ENCODE results near the gene SMIM28.
"Not testable (repeated sequence)": the region's sequence is repeated elsewhere in the genome, so short reads cannot be mapped to it uniquely, and the experiment has no call there.

The SMIM28 gene

DNA sequence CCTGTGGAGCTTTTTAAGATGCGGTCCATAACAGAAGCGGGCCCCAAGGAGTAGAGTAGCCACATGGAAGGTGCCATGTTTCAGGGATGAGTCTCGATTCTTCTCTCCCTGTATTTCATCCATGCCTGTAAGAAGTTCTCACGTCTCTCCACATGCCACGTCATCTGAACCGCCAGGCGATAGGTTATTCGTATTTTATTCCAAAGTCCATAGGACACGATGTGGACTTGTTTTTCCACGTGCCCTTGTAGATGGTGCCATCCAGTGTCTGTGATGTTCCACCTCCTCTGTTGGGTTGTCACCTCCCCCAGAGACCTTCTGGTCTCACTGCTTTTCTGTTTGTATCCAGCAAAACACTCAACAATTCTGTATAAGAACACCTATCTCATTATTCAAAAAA is 43.9 kb downstream of the SMIM28 start:
- no peak for DNase-seq (ENCODE audit: low spot score in 2 of 2)
- no peaks in the 10 kb centered on the region for H3K9me3 ChIP-seq
- no peaks in the 10 kb centered on the region for H3K27me3 ChIP-seq (ENCODE audit: low read depth)
- no peak overlapping the region for H3K4me3 ChIP-seq
- H3K36me3 ChIP-seq (replicated peaks), result peaks cover 54% of the 10 kb centered on the region
- in situ Hi-C loops (cut with MboI; ENCODE audit: low sequenced_read_pairs), result no loop called here
- H3K4me1 ChIP-seq, result no peaks in the 10 kb centered on the region

DNA sequence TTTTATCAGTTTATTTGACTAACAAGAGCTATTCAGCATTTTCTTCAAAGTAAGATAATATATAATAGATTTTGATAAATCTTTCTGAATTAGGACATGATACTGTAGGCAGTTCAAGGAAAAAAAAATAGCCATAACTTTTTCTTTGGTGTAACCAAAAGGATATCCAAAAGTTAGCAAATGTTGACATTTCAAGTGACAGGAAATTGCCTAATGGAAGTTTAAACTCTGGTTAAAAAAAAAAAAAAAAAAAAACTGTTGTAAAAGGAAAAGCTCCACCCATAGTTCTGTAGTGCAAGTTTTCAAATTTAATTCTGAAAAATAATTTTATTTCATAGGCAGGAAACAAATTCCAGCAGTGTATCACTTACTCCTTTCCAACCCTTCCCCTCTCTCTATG is 45.2 kb downstream of the SMIM28 start:
- in situ Hi-C loops (cut with MboI; ENCODE audit: low sequenced_read_pairs), result no loop called here
- Histone ChIP-seq H3K36me3 (replicated peaks) (peaks cover 60% of the 10 kb centered on the region), H3K27me3 (ENCODE audit: low read depth) (no peaks in the 10 kb centered on the region), H3K9me3 (no peaks in the 10 kb centered on the region), H3K4me3 (no peak overlapping the region), H3K4me1 (no peaks in the 10 kb centered on the region)
- no peak for DNase-seq (ENCODE audit: low spot score in 2 of 2)

DNA sequence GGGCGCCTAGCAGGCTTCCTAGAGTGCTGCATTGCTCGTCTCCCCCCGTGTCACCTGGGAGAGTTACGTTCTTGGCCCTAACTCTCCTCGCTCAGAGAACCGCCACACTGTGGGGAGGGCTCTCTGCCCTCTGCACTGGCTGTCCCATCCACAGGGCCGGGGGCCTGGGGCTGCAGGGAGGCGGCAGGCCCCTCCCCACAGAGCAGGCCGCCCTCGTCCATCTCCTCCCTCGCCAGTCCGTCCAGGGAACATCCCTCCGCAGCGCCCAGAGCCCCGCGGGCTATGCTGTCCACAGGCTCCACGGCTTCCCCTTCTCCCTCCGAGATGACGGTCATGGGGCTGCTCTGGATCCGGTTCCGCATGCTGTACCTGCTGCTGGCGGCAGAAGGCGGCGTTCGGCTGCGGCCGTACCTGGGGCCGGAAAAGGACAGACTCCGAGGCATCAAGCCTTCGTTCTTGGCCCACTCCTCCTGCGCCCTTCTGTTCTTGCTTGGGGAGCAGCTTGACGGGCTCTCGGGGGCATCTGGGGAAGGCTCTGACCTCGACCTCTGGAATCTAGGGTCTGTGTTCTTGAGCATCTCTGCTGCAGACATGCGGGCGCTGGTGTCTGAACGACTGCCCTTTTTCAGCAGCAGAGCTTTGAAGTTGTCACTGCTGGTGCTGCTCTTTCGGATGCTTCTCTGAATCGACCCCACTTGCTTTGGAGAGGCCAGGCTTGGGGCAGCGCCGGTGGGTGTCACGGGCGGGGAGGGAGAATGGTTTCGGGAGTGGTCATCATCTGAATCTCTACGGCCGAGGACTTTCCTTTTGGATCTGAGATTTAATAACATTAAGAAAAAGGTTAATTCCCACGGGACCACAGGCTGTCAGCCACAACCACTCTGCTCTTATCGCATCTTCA is 46.5 kb downstream of the SMIM28 start:
- Histone ChIP-seq H3K4me1 (no peaks in the 10 kb centered on the region), H3K36me3 (replicated peaks) (peaks cover 70% of the 10 kb centered on the region), H3K9me3 (no peaks in the 10 kb centered on the region), H3K4me3 (no peak overlapping the region), H3K27me3 (ENCODE audit: low read depth) (no peaks in the 10 kb centered on the region)
- DNase-seq (ENCODE audit: low spot score in 2 of 2), result no peak
- in situ Hi-C loops (cut with MboI; ENCODE audit: low sequenced_read_pairs), result no loop called here

DNA sequence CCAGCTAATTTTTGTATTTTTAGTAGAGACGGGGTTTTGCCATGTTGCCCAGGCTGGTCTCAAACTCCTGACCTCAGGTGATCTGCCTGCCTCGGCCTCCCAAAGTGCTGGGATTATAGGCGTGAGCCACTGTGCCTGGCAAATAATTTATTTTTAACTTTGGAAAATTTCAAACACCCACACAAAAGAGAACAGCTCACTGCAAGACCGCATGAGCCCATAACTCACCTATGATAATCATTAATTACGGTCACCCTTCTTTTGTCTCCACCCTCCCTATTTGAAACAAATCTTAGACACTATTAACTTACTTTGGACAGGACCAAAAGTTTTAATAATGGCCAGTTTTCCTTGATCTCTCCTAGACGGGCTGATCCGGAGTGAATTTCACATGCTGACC is 47.6 kb downstream of the SMIM28 start:
- H3K36me3 ChIP-seq (replicated peaks), result peaks cover 75% of the 10 kb centered on the region
- not testable (repeated sequence) for DNase-seq (ENCODE audit: low spot score in 2 of 2)

DNA sequence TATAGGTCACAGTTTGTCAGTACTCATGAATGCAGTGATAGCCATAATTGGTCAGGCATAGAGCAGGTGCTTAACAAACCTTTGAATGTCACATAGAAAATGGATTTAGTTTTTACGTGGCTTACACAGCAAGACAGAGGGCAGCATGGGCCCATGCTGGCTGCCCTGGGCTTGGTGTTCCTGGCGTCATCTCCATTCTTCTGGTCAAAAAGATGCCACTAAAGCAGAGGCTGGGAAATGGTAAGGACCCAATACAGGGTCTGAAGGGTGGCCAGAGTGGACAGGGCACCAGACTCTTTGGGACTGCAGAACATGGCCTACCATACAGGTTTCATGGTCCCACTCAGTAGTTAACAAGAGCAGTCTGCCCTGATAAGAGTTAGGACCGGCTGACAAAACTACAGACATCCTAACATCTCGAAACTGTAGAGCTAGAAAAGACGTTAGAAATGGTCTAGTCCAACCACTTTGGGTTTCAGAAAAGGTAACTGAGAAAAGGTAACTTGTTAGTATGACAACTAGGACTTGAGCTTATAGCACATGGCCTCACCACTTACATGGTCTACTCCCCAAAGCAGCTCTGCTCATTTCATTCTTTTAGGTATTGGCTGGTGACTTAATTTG is 48.9 kb downstream of the SMIM28 start:
- DNase-seq (ENCODE audit: low spot score in 2 of 2), result no peak
- Histone ChIP-seq H3K9me3 (no peaks in the 10 kb centered on the region), H3K4me3 (no peak overlapping the region), H3K36me3 (replicated peaks) (peaks cover 77% of the 10 kb centered on the region), H3K4me1 (no peaks in the 10 kb centered on the region), H3K27me3 (ENCODE audit: low read depth) (no peaks in the 10 kb centered on the region)
- in situ Hi-C loops (cut with MboI; ENCODE audit: low sequenced_read_pairs), result no loop called here

More for the DNA sequence above, 47.6 kb downstream of the SMIM28 start:
- H3K4me1 ChIP-seq; H3K9me3 ChIP-seq; in situ Hi-C loops (cut with MboI; ENCODE audit: low sequenced_read_pairs); H3K27me3 ChIP-seq (ENCODE audit: low read depth); H3K4me3 ChIP-seq: not testable (repeated sequence)

DNA sequence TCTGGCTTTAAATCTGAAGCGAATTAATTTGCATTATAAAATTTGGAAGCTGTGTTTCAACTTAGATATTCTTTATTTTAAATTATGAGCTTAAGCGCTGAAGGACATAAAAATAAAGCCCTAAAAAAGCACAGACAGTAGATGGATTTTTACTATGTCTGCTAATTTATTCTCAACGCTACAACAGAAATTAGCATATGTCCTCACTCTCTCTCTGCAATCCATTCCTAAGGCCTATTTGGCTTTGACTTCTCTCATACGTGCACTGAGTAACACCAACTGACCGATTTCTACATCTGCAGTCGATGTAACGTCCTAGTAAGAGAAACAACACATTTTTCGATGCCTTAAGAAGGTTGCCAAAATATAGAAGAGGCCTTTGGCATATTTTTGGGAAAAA is 50.0 kb downstream of the SMIM28 start:
- no peak for DNase-seq (ENCODE audit: low spot score in 2 of 2)
- peaks cover 82% of the 10 kb centered on the region for H3K36me3 ChIP-seq (replicated peaks)
- no peaks in the 10 kb centered on the region for H3K9me3 ChIP-seq
- no peaks in the 10 kb centered on the region for H3K27me3 ChIP-seq (ENCODE audit: low read depth)
- in situ Hi-C loops (cut with MboI; ENCODE audit: low sequenced_read_pairs), result no loop called here
- H3K4me3 ChIP-seq, result no peak overlapping the region
- no peaks in the 10 kb centered on the region for H3K4me1 ChIP-seq

DNA sequence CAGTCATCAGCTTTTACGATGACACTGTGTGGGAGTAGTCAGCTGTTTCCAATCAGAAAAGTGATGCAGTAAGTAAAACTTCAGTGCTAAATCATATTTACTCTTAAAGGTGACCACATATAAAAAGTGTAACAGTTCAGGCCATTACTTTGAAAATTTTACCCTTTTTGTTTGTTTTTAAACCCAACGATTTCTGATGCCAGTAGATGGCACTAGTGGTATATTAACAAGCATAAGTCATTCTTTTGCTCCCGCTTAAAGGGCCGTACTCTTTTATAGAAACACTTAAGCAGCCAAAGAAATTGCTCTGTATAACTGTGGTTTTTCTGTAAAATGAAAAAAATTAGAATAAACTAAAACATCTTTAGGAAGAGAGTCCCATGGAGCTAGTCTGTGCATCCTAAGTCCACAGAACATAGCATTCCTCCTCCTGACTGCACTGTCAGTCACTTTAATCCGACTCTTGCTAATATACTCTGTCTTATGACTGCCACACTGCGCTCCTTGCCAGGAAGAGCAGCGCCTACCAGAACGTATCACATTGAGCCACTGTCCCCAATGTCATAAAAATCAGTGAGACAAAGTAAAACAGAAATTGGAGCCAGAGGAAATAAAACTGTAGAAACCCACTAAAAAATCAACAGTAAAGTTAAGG is 51.4 kb downstream of the SMIM28 start:
- no peaks in the 10 kb centered on the region for H3K4me1 ChIP-seq
- peaks cover 83% of the 10 kb centered on the region for H3K36me3 ChIP-seq (replicated peaks)
- in situ Hi-C loops (cut with MboI; ENCODE audit: low sequenced_read_pairs), result no loop called here
- peak; percentile 35 to 64 for DNase-seq (ENCODE audit: low spot score in 2 of 2)
- H3K9me3 ChIP-seq, result no peaks in the 10 kb centered on the region
- H3K4me3 ChIP-seq, result no peak overlapping the region
- no peaks in the 10 kb centered on the region for H3K27me3 ChIP-seq (ENCODE audit: low read depth)

DNA sequence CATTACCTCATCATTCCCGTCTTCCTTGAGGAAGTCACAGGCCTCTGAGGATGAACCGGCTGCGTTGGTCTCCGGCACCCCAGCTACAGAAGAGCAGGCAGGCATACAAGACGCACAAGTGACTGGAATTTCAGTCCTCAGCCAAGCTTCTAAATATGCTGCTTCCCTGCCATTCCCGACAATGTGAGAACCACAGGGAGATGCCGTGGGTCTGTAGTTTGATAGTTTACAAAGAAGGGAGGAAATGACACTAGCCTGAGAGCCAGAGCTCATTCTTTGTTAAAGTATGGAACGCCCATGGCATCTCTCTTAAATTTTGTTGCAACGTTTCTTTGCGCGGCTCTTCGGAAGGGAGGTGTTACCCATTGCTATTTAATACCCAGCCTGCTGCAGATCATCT is 52.1 kb downstream of the SMIM28 start:
- H3K36me3 ChIP-seq (replicated peaks), result peaks cover 80% of the 10 kb centered on the region
- in situ Hi-C loops (cut with MboI; ENCODE audit: low sequenced_read_pairs), result loop anchor here (5.0 to 10.0 kb wide), 3 partner anchors 83 to 335 kb away; no protein-coding TSS in a partner anchor
- DNase-seq (ENCODE audit: low spot score in 2 of 2), result no peak
- H3K4me1 ChIP-seq, result no peaks in the 10 kb centered on the region
- no peak overlapping the region for H3K4me3 ChIP-seq
- H3K27me3 ChIP-seq (ENCODE audit: low read depth), result no peaks in the 10 kb centered on the region
- no peaks in the 10 kb centered on the region for H3K9me3 ChIP-seq

DNA sequence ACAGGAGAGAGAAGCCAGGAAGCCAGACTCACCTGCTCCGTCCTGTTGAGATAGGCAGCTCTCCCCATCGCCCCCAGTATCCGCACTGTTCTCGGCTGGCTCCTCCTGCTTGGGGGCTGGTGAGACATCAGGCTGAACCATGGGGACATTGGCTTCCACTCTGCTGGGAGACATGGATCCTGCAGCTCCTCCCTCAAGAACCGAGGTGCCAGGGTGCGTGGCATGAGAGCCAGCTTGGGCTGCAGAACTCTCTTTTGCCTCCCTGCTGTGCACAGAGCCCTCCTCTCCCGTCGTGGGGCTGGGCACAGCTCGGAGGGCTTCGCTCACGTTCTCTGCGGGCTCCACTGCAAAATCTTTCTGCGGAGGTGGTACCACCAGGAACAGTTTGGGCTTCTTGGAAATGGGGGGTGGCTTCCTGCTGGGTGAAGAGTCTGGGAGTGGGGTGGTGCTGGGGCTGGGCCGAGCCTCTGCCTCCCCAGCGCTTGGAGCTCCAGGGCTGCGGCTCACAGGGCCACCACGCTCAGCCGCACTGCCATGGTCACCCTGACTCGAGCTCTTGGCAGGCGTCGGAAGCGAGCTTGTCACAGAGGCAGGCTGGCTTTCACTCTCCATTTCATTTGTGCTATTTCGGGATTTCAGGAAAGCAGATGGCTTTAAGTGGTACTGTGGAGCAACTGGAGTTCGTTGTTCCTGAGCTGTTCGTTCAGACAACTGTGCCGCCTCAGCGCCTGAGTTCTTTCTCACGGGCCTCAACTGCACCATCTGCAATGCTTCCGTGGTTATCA is 52.8 kb downstream of the SMIM28 start:
- in situ Hi-C loops (cut with MboI; ENCODE audit: low sequenced_read_pairs), result loop anchor here (5.0 to 10.0 kb wide), 3 partner anchors 82 to 334 kb away; no protein-coding TSS in a partner anchor
- H3K9me3 ChIP-seq, result no peaks in the 10 kb centered on the region
- no peak for DNase-seq (ENCODE audit: low spot score in 2 of 2)
- H3K36me3 ChIP-seq (replicated peaks), result peaks cover 80% of the 10 kb centered on the region
- no peak overlapping the region for H3K4me3 ChIP-seq
- no peaks in the 10 kb centered on the region for H3K27me3 ChIP-seq (ENCODE audit: low read depth)
- no peaks in the 10 kb centered on the region for H3K4me1 ChIP-seq

DNA sequence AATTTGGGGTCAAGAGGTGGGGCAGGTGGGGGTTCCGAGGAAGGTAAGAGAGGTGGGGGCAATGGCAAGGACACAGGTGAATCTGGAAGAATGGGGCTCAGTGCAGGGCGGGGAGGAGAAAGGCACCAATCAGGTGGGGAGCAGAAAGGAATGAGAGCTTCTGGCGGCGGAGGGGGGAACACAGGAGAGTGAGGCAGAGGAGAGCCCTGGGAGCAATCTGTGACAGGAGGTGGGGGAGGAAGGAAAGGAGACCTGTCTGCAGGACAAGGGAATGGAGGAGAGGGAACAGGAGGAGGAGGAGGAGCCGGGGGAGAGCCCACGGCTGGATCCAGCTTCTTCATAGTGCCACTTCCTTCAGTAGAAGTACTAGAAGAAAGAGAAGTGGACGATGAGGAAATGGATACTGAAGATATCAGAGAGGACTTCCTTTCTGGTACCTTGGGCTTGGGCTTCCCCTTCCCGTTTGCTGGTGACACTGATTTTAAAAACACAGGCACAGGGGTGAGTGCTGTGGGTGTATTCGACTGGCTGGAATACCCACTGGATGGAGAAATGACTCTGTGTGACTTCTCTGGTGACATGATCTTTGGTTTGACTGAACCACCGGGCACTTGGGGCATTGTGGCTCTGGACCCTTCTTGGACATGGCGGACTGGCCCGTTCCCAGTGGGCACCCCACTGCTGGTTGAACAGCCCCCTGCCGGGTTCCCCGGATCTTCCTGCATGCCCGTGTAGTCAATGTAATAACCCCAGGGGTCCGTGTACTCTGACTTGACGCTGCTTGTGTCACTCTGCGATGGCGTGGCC is 53.8 kb downstream of the SMIM28 start:
- no peaks in the 10 kb centered on the region for H3K9me3 ChIP-seq
- DNase-seq (ENCODE audit: low spot score in 2 of 2), result no peak
- no peak overlapping the region for H3K4me3 ChIP-seq
- H3K36me3 ChIP-seq (replicated peaks), result peaks cover 79% of the 10 kb centered on the region
- H3K4me1 ChIP-seq, result no peaks in the 10 kb centered on the region
- in situ Hi-C loops (cut with MboI; ENCODE audit: low sequenced_read_pairs), result loop anchor here (5.0 to 10.0 kb wide), 3 partner anchors 81 to 333 kb away; no protein-coding TSS in a partner anchor
- no peaks in the 10 kb centered on the region for H3K27me3 ChIP-seq (ENCODE audit: low read depth)

DNA sequence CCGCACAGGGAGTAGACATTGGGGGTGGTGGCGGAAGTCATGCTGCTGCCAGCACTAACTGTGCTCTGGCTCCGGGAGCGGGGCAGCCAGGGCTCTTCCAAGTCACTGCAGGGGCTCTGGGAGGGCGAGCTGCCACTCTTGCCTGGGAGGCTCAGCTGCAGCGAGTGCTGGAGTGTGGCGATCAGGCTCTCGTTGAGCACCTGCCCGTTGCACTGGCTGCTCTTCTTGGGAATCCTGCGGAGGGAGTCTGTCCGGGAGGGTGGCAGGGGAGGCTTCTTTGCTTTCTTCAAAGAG is 54.3 kb downstream of the SMIM28 start:
- in situ Hi-C loops (cut with MboI; ENCODE audit: low sequenced_read_pairs), result loop anchor here (5.0 to 10.0 kb wide), 3 partner anchors 80 to 333 kb away; no protein-coding TSS in a partner anchor
- Histone ChIP-seq H3K27me3 (ENCODE audit: low read depth) (no peaks in the 10 kb centered on the region), H3K9me3 (no peaks in the 10 kb centered on the region), H3K4me1 (no peaks in the 10 kb centered on the region), H3K4me3 (no peak overlapping the region), H3K36me3 (replicated peaks) (peaks cover 79% of the 10 kb centered on the region)
- DNase-seq (ENCODE audit: low spot score in 2 of 2), result no peak

All from HAP-1 (cell line).